SW480 (cell line): ENCODE data around the gene NFIX.

ENCODE experiments used
- DNase-seq: peaks from one replicate; pipeline ENCODE4 v3.0.0-alpha.2; 2016; ENCODE audit warnings: low spot score

The NFIX gene

GRCh38 chr19:13056052-13056660 lies 60.9 kb downstream of the NFIX start:
- peak; percentile 75 for DNase-seq

- no peak for DNase-seq
Observed at GRCh38 chr19:13057147-13057572, 61.9 kb downstream of the NFIX start.

- no peak for DNase-seq
Observed at GRCh38 chr19:13057744-13058143, 62.5 kb downstream of the NFIX start.

GRCh38 chr19:13058951-13059660 lies 63.8 kb downstream of the NFIX start:
- no peak for DNase-seq

- DNase-seq, result peak; percentile 67
Observed at GRCh38 chr19:13060233-13060963, 65.1 kb downstream of the NFIX start.

- peak; percentile 63 for DNase-seq
Observed at GRCh38 chr19:13060964-13061927, 66.0 kb downstream of the NFIX start.

GRCh38 chr19:13062317-13062716 lies 67.0 kb downstream of the NFIX start:
- DNase-seq, result no peak

- no peak for DNase-seq
Observed at GRCh38 chr19:13063461-13064091, 68.3 kb downstream of the NFIX start.

- DNase-seq, result no peak
Observed at GRCh38 chr19:13064092-13064489, 68.8 kb downstream of the NFIX start.

GRCh38 chr19:13066226-13066625 lies 71.0 kb downstream of the NFIX start:
- DNase-seq, result no peak

GRCh38 chr19:13066933-13067807 lies 71.9 kb downstream of the NFIX start:
- no peak for DNase-seq

- no peak for DNase-seq
Observed at GRCh38 chr19:13068085-13068846, 73.0 kb downstream of the NFIX start.

- no peak for DNase-seq
Observed at GRCh38 chr19:13069415-13070359, 74.4 kb downstream of the NFIX start.

- no peak for DNase-seq
Observed at GRCh38 chr19:13070425-13071140, 75.3 kb downstream of the NFIX start.

- no peak for DNase-seq
Observed at GRCh38 chr19:13071444-13072187, 76.3 kb downstream of the NFIX start.

GRCh38 chr19:13072188-13072908 lies 77.1 kb downstream of the NFIX start:
- no peak for DNase-seq
